HG03469 (cell line): Measurements from ENCODE around the gene KIF16B.
A peak's percentile ranks its signal among the peaks of the same experiment; 100 is the strongest.

Experiments used
- ATAC-seq: cut with Tn5 transposase; IDR thresholded peaks from one replicate; pipeline ENCODE4 v1.9.1; 2021; ENCODE audit warnings: mild to moderate bottlenecking, moderate library complexity, moderate number of reproducible peaks; ENCODE audit not compliant: unreplicated experiment

KIF16B gene

GRCh38 chr20:16483024-16483423, 90.2 kb downstream of the KIF16B start:
- no peak for ATAC-seq

- no peak for ATAC-seq
These were observed 91.3 kb downstream of the KIF16B start for GRCh38 chr20:16481977-16482376.

GRCh38 chr20:16479666-16480065, 93.6 kb downstream of the KIF16B start:
- ATAC-seq = no peak

- ATAC-seq = no peak
These were observed 95.6 kb downstream of the KIF16B start for GRCh38 chr20:16477632-16478031.

GRCh38 chr20:16476032-16476431, 97.2 kb downstream of the KIF16B start:
- peak; percentile 58 for ATAC-seq

GRCh38 chr20:16475225-16475624, 98.0 kb downstream of the KIF16B start:
- ATAC-seq = no peak

GRCh38 chr20:16474363-16474762, 98.9 kb downstream of the KIF16B start:
- ATAC-seq = no peak

GRCh38 chr20:16472045-16472872, 101.0 kb downstream of the KIF16B start:
- no peak for ATAC-seq

- ATAC-seq = no peak
These were observed 103.8 kb downstream of the KIF16B start for GRCh38 chr20:16469395-16469905.

GRCh38 chr20:16462711-16463110, 110.5 kb downstream of the KIF16B start:
- ATAC-seq = no peak

GRCh38 chr20:16459019-16459700, 114.1 kb downstream of the KIF16B start:
- no peak for ATAC-seq

- no peak for ATAC-seq
These were observed 115.7 kb downstream of the KIF16B start for GRCh38 chr20:16457514-16457913.

GRCh38 chr20:16455324-16455723, 117.9 kb downstream of the KIF16B start:
- no peak for ATAC-seq

- ATAC-seq = no peak
These were observed 121.3 kb downstream of the KIF16B start for GRCh38 chr20:16451982-16452381.

- no peak for ATAC-seq
These were observed 122.2 kb downstream of the KIF16B start for GRCh38 chr20:16451001-16451400.

GRCh38 chr20:16446991-16447390, 126.3 kb downstream of the KIF16B start:
- no peak for ATAC-seq

- ATAC-seq = no peak
These were observed 127.0 kb downstream of the KIF16B start for GRCh38 chr20:16446246-16446645.

GRCh38 chr20:16445482-16445881, 127.8 kb downstream of the KIF16B start:
- ATAC-seq = no peak

- no peak for ATAC-seq
These were observed 129.0 kb downstream of the KIF16B start for GRCh38 chr20:16444057-16444777.

- no peak for ATAC-seq
These were observed 131.6 kb downstream of the KIF16B start for GRCh38 chr20:16441546-16442164.

- no peak for ATAC-seq
These were observed 132.6 kb downstream of the KIF16B start for GRCh38 chr20:16440686-16441085.
